G401 (cell line): ENCODE data around the gene HSPA1A. TPM values are rescaled to one million over a fixed set of nuclear protein-coding genes. Genes with fewer than 3 reads are reported as not detected.
A peak's percentile ranks its signal among the peaks of the same experiment; 100 is the strongest.
"Not testable (repeated sequence)": the region's sequence is repeated elsewhere in the genome, so short reads cannot be mapped to it uniquely, and the experiment has no call there.

Source experiments
- DNase-seq: peaks from one replicate; pipeline ENCODE4 v3.0.0-alpha.2; 2015; ENCODE audit warnings: low spot score
- in situ Hi-C: cut with HindIII; loops from 2 replicates; pipeline ENCODE4 v1.10.0; 2016; ENCODE audit warnings: low sequenced_read_pairs, mixed read lengths
- total RNA-seq: library from RNA; depleted of rRNA; stranded (reverse); fragments of >200 nt; shearing (Covaris generic); gene quantifications from 2 replicates; pipeline ENCODE4 v1.2.3, GENCODE V29; 2014

Gene HSPA1A
- total RNA-seq, 1 experiment from 2014 or later, result not detected

DNA sequence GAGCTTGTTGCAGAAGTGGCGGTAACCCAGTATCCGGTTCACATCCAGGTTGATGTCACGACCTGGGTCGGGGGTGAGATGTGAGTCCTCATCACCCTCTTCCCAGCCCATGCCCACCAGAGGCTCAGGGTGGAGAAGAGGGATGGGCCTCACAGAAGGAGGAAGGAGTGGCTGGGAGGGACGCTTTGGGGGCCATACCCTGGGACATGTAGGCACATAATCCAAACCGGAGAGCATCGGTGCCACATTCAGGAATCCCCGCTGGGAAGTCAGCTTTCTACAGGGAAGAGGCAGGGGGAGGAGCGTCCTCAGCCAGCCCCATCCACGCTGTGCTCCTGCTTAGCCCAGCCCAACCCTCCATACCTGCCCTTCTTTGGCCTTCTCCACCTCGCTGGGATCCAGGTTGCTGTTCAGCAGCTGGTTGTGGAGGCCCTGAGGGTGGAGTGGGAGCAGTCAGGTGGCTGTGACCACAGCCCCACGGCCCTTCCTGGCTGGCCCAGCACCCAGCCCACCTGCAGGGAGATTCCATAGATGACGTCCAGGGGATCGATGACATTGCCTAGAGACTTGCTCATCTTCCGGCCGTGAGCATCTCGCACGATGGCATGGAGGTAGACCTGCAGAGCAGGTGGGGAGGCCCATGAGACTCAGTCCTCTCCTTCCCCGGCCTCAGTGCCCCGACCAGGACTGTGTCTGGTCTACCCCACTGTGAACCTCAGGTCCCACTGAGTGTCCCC lies 34.7 kb upstream of the HSPA1A start:
- no peak for DNase-seq
- in situ Hi-C loops, result no loop called here

GRCh38 chr6:31781244-31782125 lies 33.9 kb upstream of the HSPA1A start:
- DNase-seq, result no peak
- in situ Hi-C loops, result no loop called here

DNA sequence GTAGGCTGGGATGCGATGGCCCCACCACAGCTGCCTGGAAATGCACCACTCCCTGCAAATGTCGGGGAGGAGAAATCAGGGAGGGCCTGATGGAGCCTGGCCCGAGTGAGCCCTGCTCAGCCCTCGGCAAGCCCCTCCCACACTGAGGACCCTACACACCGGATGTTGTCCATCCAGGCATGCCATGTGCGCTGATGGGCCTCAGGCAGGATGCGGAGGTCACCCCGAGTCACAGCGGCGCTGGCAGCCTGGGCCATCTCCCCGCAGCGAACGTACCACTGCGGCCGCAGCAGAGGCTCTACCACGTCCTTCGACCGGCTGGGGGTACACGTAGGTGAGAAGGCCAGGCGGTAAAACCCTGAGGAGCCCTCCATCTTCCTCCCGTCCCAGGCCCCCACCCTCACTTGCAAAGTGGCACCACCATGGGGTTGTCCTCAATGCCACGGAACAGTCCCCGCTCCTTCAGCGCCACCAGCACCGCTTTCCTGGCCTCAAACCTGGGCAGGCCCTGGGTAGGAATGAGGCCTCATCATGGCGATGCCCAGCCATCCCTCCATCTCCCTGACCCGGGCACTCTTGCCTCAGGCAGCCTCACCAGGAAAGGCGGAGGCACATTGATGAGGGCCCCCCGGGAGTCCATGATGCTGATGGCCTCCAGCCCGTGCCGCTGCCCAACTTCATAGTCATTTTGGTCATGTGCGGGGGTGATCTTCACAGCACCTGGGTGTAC lies 33.1 kb upstream of the HSPA1A start:
- DNase-seq, result no peak
- in situ Hi-C loops, result no loop called here

DNA sequence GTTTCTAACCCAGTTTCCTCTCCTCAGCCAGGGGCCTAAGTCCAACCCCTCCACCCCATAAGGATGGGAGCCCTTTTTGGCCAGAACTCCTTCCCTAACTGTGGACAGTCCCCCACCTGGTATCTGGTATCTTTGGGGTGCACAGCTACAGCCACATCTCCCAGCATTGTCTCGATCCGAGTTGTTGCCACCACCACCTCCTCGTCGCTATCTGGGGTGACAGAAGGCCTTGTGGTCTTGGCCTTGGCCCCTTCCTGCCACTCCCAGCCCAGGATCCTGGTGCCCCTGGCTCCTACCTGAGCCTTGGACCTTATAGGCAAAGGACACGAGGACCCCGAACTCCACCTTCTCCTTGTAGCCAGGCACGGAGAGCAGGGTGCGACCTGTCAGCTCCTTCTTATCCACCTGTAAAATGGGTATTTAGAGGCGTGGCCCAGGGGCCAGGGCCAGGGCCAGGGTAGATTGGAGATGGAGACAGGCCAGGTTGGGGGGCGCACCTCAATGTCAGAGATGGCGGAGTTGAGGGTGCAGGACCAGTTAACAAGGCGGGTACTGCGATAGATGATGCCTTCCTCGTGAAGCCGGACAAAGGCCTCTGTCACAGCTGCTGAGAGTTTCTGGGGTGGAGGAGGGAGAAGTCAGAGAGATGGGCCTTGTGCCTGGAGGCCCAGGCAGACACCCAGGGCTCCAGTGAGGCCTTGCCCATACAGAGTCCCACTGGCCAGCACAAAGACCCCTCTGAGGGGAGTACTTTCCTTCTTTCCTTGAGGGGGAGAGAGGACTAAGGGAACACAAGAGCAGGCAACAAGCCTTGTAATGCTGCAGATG lies 31.0 kb upstream of the HSPA1A start:
- in situ Hi-C loops, result no loop called here
- no peak for DNase-seq

GRCh38 chr6:31785475-31785874 lies 29.9 kb upstream of the HSPA1A start:
- no peak for DNase-seq
- in situ Hi-C loops, result no loop called here

GRCh38 chr6:31791324-31792089 lies 23.8 kb upstream of the HSPA1A start:
- in situ Hi-C loops, result no loop called here
- DNase-seq, result peak; percentile 60

- in situ Hi-C loops, result no loop called here
Observed at GRCh38 chr6:31792090-31792374, 23.3 kb upstream of the HSPA1A start.

DNA sequence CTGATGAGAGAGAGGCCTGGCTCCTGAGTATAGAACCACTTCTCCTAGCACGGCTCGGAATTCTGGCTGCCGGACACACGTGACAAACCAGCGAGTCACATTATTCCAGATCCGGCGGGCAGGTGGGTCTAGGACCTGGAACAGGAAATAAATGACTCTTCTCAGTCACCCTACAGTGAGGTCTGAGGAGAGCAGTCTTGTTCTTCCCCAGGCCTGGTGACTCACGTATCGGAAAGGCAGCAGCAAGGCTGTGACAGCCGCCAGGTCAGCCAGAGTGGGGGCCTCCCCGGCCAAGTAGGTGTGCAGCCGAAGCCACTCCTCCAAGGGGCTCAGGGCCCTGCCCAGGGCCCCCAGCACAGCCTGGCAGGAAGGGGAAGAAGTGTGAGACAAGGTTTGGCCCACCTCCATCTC lies 22.6 kb upstream of the HSPA1A start:
- no peak for DNase-seq
- in situ Hi-C loops, result no loop called here

More at GRCh38 chr6:31792090-31792374, 23.3 kb upstream of the HSPA1A start:
- no peak for DNase-seq

DNA sequence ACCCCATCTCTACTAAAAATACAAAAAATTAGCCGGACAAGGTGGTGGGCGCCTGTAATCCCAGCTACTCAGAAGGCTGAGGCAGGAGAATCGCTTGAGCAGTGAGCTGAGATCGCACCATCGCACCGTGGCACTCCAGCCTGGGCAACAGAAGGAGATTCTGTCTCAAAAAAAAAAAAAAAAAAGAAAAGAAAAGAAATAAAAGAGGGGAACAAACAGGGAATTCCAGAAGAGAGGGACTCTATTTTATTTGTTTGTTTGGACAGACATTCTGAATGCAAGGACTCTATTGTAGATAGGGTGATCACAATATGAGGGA lies 21.5 kb upstream of the HSPA1A start:
- in situ Hi-C loops, DNase-seq: not testable (repeated sequence)

GRCh38 chr6:31794294-31794865 lies 21.0 kb upstream of the HSPA1A start:
- in situ Hi-C loops, result no loop called here
- no peak for DNase-seq

GRCh38 chr6:31794866-31795615 lies 20.3 kb upstream of the HSPA1A start:
- in situ Hi-C loops, result no loop called here
- DNase-seq, result no peak

- DNase-seq, result peak; percentile 85
Observed at GRCh38 chr6:31795616-31796298, 19.6 kb upstream of the HSPA1A start, which contains the start of gene VARS1. Gene VARS1, minus strand, starts transcription at chr6:31795752. Its CDS starts 535 bp downstream, at chr6:31795217.

DNA sequence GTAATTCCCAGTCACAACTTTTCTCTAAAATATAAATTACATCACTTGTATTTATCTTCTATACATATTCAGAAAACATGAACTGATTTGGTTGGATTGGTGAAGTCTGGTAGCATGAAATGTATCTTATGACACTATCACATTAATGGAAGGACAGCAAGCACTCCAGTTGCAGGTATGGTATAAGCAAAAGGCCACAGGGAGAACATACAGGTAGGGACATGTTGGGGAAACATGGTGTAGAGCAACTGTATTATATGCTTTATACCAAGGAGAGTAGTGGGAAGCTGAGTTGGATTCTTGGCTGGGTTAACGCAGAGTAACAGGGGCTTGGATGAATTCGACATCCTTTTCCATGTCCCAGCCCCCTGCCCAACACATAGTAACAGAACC lies 18.4 kb upstream of the HSPA1A start:
- in situ Hi-C loops, result no loop called here
- no peak for DNase-seq

More at GRCh38 chr6:31795616-31796298, 19.6 kb upstream of the HSPA1A start, which contains the start of gene VARS1:
- in situ Hi-C loops, result no loop called here

GRCh38 chr6:31797588-31797987 lies 17.8 kb upstream of the HSPA1A start:
- in situ Hi-C loops, result no loop called here
- no peak for DNase-seq

GRCh38 chr6:31799781-31800180 lies 15.6 kb upstream of the HSPA1A start:
- in situ Hi-C loops, result no loop called here
- DNase-seq, result no peak

DNA sequence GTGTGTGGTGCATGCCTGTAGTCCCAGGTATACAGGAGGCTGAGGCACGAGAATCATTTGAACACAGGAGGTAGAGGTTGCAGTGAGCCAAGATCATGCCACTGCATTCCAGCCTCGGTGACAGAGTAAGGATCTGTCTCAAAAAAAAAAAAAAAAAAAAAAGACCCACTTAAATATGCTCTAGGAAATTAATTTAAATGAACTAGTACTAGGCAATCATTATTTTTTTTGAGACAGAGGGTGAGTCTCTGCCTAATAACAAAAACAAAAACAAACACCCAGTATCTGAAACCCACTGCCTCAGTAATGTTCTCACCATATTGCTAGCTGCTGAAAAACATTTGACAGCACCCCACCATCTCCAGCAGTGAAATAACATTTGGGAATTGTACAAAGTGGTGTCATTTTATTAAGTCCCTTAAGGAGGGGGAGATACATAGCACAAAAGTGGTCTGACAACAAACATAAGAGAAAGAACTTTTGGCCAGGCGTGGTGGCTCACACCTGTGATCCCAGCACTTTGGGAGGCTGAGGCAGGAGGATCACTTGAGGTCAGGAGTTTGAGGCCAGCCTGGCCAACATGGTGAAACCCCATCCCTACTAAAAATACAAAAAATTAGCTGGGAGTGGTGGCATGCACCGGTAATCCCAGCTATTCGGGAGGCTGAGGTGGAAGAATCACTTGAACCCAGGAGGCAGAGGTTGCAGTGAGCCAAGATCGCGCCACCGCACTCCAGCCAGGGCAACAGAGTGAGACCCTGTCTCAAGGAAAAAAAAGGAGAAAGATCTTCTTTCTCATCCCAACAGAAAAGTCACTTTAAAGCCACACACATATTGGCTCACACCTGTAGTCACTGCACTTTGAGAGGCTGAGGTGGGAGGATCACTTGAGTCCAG lies 14.1 kb upstream of the HSPA1A start:
- DNase-seq, in situ Hi-C loops: not testable (repeated sequence)
